Measurements from ENCODE around the gene KIAA1755.

The KIAA1755 gene

GRCh38 chr20:38202153-38202981 is 58.2 kb downstream of the KIAA1755 start:
- no peak for DNase-seq

- DNase-seq = peak in 1 of 2 donors; percentile 54
These were observed 59.2 kb downstream of the KIAA1755 start for GRCh38 chr20:38201356-38201755.

- no peak for DNase-seq
These were observed 59.9 kb downstream of the KIAA1755 start for GRCh38 chr20:38200646-38201045.

GRCh38 chr20:38199501-38200390 is 60.8 kb downstream of the KIAA1755 start:
- DNase-seq = no peak

GRCh38 chr20:38198238-38198861 is 62.2 kb downstream of the KIAA1755 start:
- DNase-seq = no peak

- no peak for DNase-seq
These were observed 62.9 kb downstream of the KIAA1755 start for GRCh38 chr20:38197619-38198018.

- DNase-seq = no peak
These were observed 63.3 kb downstream of the KIAA1755 start for GRCh38 chr20:38197217-38197616.

GRCh38 chr20:38196592-38196991 is 63.9 kb downstream of the KIAA1755 start:
- DNase-seq = peak; percentile 2 to 66

GRCh38 chr20:38196076-38196475 is 64.5 kb downstream of the KIAA1755 start:
- no peak for DNase-seq

GRCh38 chr20:38195521-38195920 is 65.0 kb downstream of the KIAA1755 start:
- no peak for DNase-seq

- DNase-seq = no peak
These were observed 65.5 kb downstream of the KIAA1755 start for GRCh38 chr20:38194971-38195504.

- no peak for DNase-seq
These were observed 66.9 kb downstream of the KIAA1755 start for GRCh38 chr20:38193586-38194105.

- no peak for DNase-seq
These were observed 68.1 kb downstream of the KIAA1755 start for GRCh38 chr20:38192323-38192885.

GRCh38 chr20:38191654-38192053 is 68.9 kb downstream of the KIAA1755 start:
- no peak for DNase-seq

- no peak for DNase-seq
These were observed 69.6 kb downstream of the KIAA1755 start for GRCh38 chr20:38190936-38191371.

- no peak for DNase-seq
These were observed 70.4 kb downstream of the KIAA1755 start for GRCh38 chr20:38190166-38190565.

- no peak for DNase-seq
These were observed 73.0 kb downstream of the KIAA1755 start for GRCh38 chr20:38187517-38187916.

- no peak for DNase-seq
These were observed 73.7 kb downstream of the KIAA1755 start for GRCh38 chr20:38186788-38187221.

GRCh38 chr20:38184101-38184500 is 76.4 kb downstream of the KIAA1755 start:
- DNase-seq = no peak

- DNase-seq = no peak
These were observed 78.6 kb downstream of the KIAA1755 start for GRCh38 chr20:38181971-38182370.

GRCh38 chr20:38181207-38181801 is 79.2 kb downstream of the KIAA1755 start:
- DNase-seq = no peak

GRCh38 chr20:38180781-38181180 is 79.8 kb downstream of the KIAA1755 start:
- no peak for DNase-seq

Data from CD4-positive, alpha-beta T cell treated with Interleukin-1 beta for 1 hour (primary cell).